A549 treated with RU486 at 1 μM for 4 hours (cell line): ENCODE data around the gene BAZ1B. TPM values are rescaled to one million over a fixed set of nuclear protein-coding genes. Genes with fewer than 3 reads are reported as not detected.

Experiments used
- total RNA-seq: library from RNA; stranded (reverse); fragments of 200-300 nt; extraction: Qiagen RNA extraction; gene quantifications from 5 replicates; pipeline ENCODE4 v1.2.3, GENCODE V29; 2022; ENCODE audit warnings: low read depth

The BAZ1B gene, protein sequence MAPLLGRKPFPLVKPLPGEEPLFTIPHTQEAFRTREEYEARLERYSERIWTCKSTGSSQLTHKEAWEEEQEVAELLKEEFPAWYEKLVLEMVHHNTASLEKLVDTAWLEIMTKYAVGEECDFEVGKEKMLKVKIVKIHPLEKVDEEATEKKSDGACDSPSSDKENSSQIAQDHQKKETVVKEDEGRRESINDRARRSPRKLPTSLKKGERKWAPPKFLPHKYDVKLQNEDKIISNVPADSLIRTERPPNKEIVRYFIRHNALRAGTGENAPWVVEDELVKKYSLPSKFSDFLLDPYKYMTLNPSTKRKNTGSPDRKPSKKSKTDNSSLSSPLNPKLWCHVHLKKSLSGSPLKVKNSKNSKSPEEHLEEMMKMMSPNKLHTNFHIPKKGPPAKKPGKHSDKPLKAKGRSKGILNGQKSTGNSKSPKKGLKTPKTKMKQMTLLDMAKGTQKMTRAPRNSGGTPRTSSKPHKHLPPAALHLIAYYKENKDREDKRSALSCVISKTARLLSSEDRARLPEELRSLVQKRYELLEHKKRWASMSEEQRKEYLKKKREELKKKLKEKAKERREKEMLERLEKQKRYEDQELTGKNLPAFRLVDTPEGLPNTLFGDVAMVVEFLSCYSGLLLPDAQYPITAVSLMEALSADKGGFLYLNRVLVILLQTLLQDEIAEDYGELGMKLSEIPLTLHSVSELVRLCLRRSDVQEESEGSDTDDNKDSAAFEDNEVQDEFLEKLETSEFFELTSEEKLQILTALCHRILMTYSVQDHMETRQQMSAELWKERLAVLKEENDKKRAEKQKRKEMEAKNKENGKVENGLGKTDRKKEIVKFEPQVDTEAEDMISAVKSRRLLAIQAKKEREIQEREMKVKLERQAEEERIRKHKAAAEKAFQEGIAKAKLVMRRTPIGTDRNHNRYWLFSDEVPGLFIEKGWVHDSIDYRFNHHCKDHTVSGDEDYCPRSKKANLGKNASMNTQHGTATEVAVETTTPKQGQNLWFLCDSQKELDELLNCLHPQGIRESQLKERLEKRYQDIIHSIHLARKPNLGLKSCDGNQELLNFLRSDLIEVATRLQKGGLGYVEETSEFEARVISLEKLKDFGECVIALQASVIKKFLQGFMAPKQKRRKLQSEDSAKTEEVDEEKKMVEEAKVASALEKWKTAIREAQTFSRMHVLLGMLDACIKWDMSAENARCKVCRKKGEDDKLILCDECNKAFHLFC (N-terminal part only)
- total RNA-seq, result 52.1 to 66.9 TPM (median 61.1 TPM) in 5 replicates

DNA sequence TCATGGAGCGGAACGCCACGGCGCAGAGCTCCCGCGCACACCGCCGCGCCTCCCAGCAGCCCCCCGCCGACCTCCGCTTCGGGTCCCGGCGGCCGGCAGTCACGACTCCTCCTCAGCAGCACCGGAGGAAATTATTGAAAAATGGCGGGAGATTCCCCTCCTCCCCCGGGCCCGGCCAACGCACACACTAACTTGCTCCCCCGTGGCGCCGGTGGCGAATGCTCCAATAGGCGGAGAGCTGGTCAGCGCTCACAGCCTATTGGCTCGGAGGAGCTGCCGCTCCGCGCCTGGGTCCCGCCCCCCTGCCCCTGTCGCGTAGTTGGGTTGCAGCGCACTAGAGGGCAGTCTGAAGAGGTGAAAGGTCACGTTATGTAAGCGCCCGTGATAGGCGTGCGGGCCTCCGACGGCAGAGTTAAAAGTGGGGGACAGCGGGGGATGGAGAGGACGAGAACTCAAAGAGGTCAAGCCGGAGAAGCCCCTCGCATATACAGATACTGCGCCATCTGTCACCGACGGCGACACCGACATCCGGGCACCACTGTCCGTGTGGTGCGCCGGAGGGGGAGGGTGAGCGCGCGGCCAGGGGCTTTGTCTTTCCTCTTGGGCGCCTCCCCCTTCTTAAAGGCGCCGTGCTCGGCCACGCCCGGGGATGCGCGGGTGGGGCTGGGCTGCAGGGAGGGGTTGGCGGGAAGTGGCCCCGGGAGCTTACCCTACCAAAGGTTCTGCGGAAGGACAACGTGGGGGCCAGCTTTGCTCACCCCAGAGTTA is at the start of gene BAZ1B:
Gene BAZ1B, minus strand, starts transcription at position 189 of the 768 bp plus-strand sequence. CDS start 360 bp downstream, outside the sequence.

DNA sequence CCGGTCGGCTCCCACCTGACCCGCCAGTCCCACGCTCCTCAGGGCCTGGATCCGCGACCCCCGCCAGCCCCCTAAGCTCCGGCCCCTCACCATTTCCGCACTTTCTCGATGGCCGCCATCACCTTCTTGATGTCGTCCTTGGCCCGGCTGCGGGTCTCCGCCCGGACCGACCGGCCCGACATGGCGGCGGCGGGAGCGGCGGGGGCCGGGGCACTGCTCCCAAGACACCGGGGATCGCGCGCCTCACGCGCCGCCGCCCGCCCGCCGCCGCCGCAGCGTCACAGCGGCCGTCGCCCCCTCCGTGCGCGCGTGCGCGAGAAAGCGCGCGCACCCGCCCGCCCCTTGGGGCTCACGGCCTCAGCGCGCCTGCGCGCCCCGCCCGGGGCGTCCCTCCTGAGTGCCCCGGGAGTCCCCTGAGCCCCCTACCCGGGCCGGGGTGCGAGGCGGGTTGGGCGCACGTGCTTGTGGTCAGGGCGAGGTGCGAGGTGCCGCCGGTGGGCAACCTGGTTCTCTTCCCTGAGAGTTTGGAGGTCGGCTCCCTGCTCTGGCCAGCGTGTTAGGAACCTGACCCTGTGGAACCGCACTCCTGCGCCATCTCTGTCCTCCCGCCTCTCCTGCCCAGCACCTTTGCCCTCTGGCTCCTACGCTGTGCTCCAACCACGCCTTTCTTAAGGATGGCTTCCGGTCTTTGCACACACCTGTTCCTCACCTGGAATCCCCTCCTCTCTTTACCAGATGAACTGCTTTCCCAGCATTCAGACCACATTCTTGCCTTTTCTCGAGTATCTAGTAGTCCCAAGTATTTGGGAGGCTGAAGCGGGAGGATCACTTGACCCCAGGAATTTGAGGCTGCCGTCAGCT is 35.5 kb upstream of the BAZ1B start, which contains the start of gene BCL7B:
Gene BCL7B, minus strand, starts transcription at position 294 of the 861 bp plus-strand sequence. Its CDS starts 112 bp downstream, at position 182.

Other genes starting within 250 kb of the BAZ1B start
- gene NSUN5, start 213.5 kb downstream of the BAZ1B start, total RNA-seq, result 43.9 to 60.8 TPM (median 56.0 TPM) in 5 replicates
- not detected in 5 replicates for gene TRIM50, start 194.2 kb downstream of the BAZ1B start, total RNA-seq
- not detected in 5 replicates for gene FKBP6, start 194.1 kb downstream of the BAZ1B start, total RNA-seq
- gene FZD9, start 88.5 kb downstream of the BAZ1B start, total RNA-seq, result 1.1 to 2.0 TPM (median 1.9 TPM) in 5 replicates
- gene BCL7B, start 35.4 kb upstream of the BAZ1B start, total RNA-seq, result 64.3 to 77.7 TPM (median 72.6 TPM) in 5 replicates
- gene TBL2, start 56.3 kb upstream of the BAZ1B start, total RNA-seq, result 54.2 to 57.6 TPM (median 55.2 TPM) in 5 replicates
- 0.63 to 1.3 TPM (median 0.90 TPM) in 5 replicates for gene MLXIPL, start 102.2 kb upstream of the BAZ1B start, total RNA-seq
- gene VPS37D, start 145.5 kb upstream of the BAZ1B start, total RNA-seq, result 2.9 to 6.0 TPM (median 5.1 TPM) in 5 replicates
- gene DNAJC30, start 161.2 kb upstream of the BAZ1B start, total RNA-seq, result 6.9 to 10.5 TPM (median 10.2 TPM) in 5 replicates
- gene BUD23, start 161.3 kb upstream of the BAZ1B start, total RNA-seq, result 126 to 174 TPM (median 136 TPM) in 5 replicates
- gene STX1A, start 197.4 kb upstream of the BAZ1B start, total RNA-seq, result 58.5 to 80.4 TPM (median 70.2 TPM) in 5 replicates
- gene ABHD11, start 216.5 kb upstream of the BAZ1B start, total RNA-seq, result 20.5 to 29.3 TPM (median 24.9 TPM) in 5 replicates
- 1.4 to 3.4 TPM (median 2.9 TPM) in 5 replicates for gene CLDN3, start 248.0 kb upstream of the BAZ1B start, total RNA-seq